CD4-positive, alpha-beta T cell treated with Interferon gamma for 1 hour (primary cell): ENCODE results near the gene MRAP.

Experiments used
- DNase-seq: peaks from one replicate; pipeline ENCODE4 v3.0.0-alpha.2; 2020

MRAP gene

GRCh38 chr21:32328595-32328994, 29.9 kb downstream of the MRAP start:
- DNase-seq: no peak

GRCh38 chr21:32329331-32329730, 30.7 kb downstream of the MRAP start:
- DNase-seq: no peak

- DNase-seq: no peak
Measured at GRCh38 chr21:32329776-32330175, 31.1 kb downstream of the MRAP start.

- DNase-seq: no peak
Measured at GRCh38 chr21:32330784-32331311, 32.2 kb downstream of the MRAP start.

GRCh38 chr21:32331444-32332305, 33.0 kb downstream of the MRAP start:
- DNase-seq: no peak

GRCh38 chr21:32332463-32332951, 33.9 kb downstream of the MRAP start:
- no peak for DNase-seq

- no peak for DNase-seq
Measured at GRCh38 chr21:32333953-32334673, 35.5 kb downstream of the MRAP start.

GRCh38 chr21:32334980-32335531, 36.4 kb downstream of the MRAP start:
- no peak for DNase-seq

- no peak for DNase-seq
Measured at GRCh38 chr21:32335601-32336575, 37.2 kb downstream of the MRAP start.

- no peak for DNase-seq
Measured at GRCh38 chr21:32336711-32337110, 38.1 kb downstream of the MRAP start.

- no peak for DNase-seq
Measured at GRCh38 chr21:32337206-32337605, 38.6 kb downstream of the MRAP start.

GRCh38 chr21:32338209-32338921, 39.7 kb downstream of the MRAP start:
- no peak for DNase-seq

- DNase-seq: no peak
Measured at GRCh38 chr21:32340863-32341848, 42.5 kb downstream of the MRAP start.

- no peak for DNase-seq
Measured at GRCh38 chr21:32346951-32347350, 48.3 kb downstream of the MRAP start.

GRCh38 chr21:32347351-32347750, 48.7 kb downstream of the MRAP start:
- no peak for DNase-seq

- no peak for DNase-seq
Measured at GRCh38 chr21:32347977-32348376, 49.3 kb downstream of the MRAP start.

- no peak for DNase-seq
Measured at GRCh38 chr21:32348604-32349332, 50.1 kb downstream of the MRAP start.

- DNase-seq: no peak
Measured at GRCh38 chr21:32349333-32349944, 50.8 kb downstream of the MRAP start.
